GM18519 (cell line): ENCODE measurements around the gene OR2H2.

Source experiments
- ATAC-seq: cut with Tn5 transposase; IDR thresholded peaks from one replicate; pipeline ENCODE4 v1.9.1; 2021; ENCODE audit warnings: mild to moderate bottlenecking, moderate library complexity; ENCODE audit not compliant: unreplicated experiment, low FRiP score

The OR2H2 gene

GRCh38 chr6:29590218-29590808 lies 5.4 kb downstream of the OR2H2 start:
- ATAC-seq, result no peak

DNA sequence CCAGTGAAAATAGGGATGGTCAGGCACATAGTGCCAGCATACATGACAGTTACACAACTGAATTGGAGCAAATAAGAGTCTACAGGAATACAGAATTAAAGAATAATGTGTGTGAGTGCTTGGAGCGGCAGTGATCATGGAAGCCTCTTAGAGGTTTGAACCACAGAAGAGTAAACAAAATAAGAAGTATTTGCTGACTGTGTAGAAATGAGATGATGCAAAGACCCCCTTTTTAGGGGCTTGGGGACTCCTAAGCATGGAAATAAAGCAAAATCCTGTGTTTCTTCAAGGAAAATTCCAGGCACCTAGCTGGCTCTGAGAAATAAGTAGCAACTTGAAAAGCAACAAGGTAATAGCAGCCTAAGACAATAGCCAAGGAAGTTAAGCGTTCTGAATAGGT lies 6.8 kb downstream of the OR2H2 start:
- ATAC-seq, result no peak

DNA sequence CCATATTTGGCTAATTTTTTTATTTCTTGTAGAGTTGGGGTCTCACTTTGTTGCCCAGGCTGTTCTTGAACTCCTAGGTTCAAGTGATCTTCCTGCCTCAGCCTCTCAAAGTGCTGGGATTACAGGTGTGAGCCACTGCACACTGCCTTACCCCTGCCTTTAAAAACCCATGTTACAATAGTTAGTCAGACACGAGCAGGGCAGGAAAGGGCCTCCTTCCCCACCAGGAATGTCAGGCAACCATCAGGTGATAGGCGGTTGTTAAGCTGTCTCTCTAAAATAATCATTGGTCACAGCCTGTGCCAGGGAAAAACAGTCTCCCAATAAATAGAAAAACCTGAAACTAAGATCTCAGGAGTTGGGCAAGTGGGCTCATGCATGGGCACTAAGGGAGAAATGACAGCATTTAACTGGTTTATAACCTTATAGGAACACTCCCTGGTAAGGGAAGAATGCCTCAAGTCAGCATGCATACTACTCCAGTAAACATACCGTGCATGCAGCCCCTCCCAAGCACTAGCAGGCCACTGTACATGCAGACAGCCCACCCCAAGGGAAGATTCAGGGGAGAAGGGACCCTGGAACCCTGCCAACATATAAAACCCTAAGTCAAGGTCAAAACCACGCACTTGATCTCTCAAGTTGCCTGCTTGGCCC lies 8.4 kb downstream of the OR2H2 start:
- no peak for ATAC-seq

DNA sequence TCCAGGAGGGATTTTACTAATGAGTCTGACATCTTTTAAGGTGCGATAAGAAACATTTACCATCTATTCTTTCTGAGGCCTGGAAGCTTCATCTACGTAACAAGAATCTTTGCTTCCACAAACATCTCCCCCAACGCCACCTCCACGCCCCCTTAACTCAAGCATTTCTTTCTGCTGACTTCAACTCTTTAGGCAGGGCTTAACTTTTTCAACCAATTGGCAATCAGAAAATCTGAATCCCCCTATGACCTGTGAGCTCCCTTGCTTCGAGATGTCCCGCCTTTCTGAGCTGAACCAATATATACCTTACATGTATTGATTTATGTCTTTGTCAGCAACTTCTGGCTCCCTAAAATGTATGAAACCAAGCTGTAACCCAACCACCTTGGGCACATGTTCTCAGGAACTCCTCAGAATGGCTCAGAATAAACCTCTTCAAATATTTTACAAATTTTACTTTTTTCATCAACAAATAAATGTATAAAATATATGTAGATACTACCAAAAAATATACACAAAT lies 11.5 kb downstream of the OR2H2 start:
- ATAC-seq, result no peak

- ATAC-seq, result no peak
These were observed 12.3 kb downstream of the OR2H2 start for GRCh38 chr6:29597184-29597583.

DNA sequence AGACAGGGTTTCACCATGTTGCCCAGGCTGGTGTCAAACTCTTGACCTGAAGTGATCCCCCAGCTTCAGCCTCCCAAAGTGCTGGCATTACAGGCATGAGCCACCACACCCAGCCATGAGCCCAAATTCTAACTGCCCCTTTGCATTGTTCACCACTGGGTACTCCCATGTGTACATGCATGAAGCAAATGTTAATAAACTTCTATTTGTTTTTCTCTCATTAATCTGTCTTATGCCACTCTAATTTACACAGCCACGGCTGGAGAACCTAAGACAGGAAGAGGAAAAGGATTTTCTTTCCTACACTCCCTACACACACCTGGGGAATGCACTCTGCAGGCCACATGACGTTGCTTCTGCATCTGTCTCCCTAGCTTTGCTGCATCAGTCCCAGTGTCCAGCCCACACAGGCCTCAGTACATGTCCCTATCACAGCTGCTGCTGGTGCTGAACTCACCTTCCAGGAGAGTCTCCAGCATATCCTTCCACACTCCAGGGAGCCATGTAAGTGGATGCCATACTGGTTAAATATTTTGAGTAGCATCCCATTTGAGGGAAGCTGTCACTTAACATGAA lies 13.3 kb downstream of the OR2H2 start:
- no peak for ATAC-seq

GRCh38 chr6:29602564-29603361 lies 17.8 kb downstream of the OR2H2 start:
- no peak for ATAC-seq

DNA sequence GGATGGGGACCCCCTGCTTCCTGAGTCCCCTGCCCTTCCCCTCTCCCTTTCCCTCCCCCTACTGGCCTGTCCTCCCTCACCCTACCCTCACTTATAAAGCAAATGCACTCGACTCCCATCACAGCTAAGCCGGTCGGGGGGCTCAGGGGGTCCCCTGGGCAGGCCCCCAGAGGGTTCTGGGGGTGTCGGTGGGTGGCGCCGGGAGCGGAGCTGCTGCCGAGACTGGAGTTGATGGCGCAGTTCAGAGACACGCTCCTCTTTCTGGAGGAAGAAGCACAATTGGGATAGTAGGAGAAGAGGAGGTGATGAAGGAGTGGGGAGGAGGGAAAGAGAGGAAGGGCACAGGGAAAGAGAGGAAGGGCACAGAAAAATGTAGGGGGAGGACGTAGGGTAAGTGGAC lies 18.5 kb downstream of the OR2H2 start:
- ATAC-seq, result no peak

GRCh38 chr6:29603930-29604329 lies 19.0 kb downstream of the OR2H2 start:
- no peak for ATAC-seq

DNA sequence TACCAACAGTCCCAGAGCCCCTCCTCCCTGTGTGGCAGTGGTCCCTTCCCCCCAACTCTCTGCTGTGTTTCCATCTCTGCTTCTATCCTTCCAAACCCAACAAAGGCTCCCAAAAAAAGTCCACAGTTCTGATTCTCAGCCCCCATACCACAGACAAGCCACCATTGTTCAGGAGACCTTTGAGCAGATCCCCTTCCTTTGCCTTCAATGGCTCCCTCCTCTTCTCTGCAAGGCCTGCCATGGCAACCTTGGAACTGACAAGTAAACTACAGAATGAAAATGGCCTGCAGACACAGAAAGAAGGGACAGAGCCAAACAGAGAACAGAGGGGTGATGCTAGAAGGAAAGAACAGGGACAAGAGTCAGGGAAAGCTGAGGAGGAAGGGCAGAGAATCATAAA lies 23.2 kb downstream of the OR2H2 start:
- ATAC-seq, result no peak

GRCh38 chr6:29610540-29610939 lies 25.6 kb downstream of the OR2H2 start:
- ATAC-seq, result no peak

DNA sequence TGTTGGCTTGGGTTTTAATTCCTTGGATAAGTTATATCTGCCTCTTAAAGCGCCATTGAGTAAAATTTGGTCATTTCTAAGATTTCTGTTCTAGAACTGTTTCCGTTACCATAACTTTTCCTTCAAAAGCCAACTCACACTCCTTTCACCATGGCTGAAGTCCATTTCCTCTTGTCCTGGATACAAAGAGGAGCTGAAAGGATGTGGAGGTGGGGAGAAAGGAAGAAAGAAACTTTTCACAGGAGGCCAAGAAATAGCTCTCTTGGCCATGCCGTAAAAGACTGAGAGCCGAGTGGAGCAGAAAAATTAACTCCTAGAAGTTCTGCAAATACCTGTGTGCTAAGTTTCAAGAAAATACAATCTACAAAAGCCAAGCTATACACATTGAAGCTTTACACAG lies 26.5 kb downstream of the OR2H2 start:
- no peak for ATAC-seq

DNA sequence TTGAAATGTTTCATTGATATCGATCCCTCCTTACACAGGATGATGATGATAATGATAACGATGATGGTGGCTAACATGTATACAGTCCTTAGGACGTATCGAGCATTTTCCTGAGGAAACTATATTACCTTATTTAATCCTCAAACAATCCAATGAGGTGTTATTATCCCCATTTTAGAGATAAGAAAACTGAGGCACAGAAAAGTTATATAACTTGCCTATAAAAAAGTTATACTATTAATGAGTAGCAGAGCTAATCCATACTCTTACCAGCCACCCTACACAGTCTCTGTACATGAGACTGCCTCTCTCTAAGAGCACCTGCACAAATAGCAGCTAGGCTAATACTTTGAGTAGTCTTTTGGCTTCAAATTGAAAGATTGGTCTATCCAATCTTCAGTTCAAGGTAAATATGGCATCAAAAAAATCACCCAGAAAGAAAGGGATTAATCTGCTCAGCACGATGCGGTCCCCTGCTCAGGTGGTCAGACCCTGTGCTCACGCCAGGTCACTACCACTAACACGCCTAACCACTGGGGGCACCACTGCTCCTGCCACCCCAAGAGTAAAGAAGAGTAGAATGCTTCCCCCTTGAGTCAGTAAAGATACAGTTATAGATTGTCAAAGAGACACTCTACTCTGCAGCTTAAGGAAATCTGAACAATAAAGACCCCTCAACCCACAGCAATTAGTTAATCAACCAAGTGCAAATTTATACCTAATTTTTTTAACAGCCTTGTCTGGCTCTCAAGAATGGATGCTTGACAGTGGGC lies 33.0 kb downstream of the OR2H2 start:
- ATAC-seq, result no peak

DNA sequence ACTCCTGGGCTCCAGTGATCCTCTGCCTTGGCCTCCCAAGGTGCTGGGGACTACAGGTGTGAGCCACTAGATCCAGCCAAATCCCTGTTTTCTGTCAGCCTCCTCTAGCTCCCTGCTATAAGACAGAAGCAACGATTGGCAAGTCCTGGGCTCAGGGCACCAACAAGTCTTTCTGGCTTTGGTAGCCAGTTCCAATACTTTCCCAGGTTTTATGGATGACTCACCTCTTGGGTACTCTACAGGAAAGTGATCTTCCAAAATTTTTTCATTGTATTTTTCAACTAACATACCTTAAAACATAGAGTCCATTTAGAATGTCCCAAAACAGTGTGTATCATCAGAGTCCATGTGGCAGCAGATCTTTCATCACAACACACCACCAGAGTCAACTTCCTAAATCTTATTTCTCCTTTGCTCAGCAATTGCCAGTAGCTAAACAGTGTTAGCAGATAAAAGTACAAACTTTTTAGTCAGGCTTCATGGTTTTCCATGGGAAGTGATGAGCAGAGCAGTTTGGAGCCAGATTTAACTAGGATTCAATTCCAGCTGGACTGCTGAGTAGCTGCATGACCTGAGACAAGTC lies 34.7 kb downstream of the OR2H2 start:
- ATAC-seq, result no peak

DNA sequence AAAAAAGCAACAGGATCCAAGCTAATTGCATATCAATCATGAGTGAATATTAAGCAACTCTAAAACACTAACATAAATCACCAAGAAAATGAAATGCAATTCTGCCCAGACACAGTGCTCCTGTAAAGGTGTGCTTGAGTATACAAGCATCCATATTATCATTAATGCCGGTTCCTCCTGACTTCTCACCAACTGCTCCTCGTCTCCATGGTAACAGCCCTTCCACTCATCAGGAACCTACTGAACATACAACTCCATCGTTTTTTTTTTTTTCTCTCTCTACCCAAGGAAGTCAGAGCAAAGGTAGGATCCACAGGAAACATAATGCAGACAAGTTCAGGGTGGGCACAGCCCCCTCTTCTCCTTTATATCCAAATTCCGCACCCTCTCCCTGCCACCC lies 35.7 kb downstream of the OR2H2 start:
- no peak for ATAC-seq

DNA sequence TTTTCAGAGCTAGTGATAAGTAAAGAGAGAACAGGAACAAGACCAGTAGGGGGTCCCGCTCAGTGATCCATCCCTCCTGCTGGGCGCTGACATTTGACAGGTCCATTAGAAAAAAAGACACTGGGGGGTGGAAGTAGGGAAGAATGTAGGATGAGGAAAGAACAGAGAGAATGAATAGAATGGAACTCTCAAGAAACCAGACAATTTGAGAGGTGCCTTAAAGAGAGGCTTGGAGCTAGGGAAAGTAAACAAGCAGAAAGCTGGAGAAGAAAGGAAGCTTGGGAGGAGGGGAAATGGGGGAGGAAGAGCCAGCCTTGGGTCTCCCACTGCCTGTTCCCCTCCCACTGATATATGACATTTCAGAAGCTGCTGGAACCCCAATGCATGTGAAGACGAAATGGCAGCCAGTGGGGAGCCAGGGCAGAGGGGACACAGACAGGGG lies 39.6 kb downstream of the OR2H2 start:
- ATAC-seq, result no peak

GRCh38 chr6:29625337-29625930 lies 40.5 kb downstream of the OR2H2 start:
- ATAC-seq, result no peak

DNA sequence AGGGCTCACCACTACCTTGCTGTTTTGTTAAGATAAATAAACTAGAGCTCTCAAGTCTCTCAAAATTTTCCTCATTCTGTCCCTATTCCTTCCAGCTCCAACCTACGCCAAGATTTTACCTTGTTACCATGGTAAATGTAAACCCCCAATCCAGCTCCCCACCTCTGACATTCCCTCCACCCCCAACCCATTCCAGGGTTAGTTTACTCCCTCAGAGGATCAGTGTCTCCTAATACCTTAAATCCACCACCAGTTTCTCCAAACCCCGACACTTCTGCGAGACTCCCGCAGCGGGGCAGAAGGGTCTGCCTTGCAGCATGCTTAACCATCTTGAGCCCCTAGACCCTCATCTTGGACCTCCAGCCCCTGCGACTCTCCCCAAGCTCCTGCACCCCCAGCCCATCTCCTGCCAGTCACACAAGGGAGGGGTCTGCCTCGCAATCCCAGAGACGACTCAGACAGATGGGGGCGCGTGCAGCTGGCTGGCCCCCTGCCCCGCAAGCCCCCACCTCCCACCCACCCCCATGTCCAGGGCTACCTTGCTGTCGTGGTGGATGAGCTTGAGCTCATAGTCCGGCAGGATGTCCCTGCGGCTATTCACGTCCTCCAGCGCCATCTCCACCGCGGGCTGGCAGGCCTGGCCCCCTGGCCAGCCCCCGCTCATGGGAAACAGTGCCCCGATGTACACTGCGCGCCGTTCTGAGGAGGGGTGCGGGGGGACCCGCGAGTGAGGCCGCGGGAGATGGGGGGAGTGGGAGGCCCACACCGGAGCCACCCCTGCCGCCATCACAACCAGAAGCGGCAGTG lies 42.2 kb downstream of the OR2H2 start:
- no peak for ATAC-seq
